ENCODE measurements around the gene SCG3. TPM values are rescaled to one million over a fixed set of nuclear protein-coding genes. Genes with fewer than 3 reads are reported as not detected.

The SCG3 gene
- total and polyA plus RNA-seq, 2 experiments from 2014 or later, result not detected

- no peaks in the 10 kb centered on the region for H3K9me3 ChIP-seq (ENCODE audit: low read depth)
- no peak overlapping the region for H3K27ac ChIP-seq
- no peak for TF ChIP-seq CTCF (IDR thresholded peaks at IDR 0.05; ENCODE audit: low read depth, low read length)
- no peak for DNase-seq (ENCODE audit: low read depth in 1 of 2, low spot score in 1 of 2)
- no peaks in the 10 kb centered on the region for H3K27me3 ChIP-seq
- H3K4me3 ChIP-seq, result no peak overlapping the region
- no peaks in the 10 kb centered on the region for H3K4me1 ChIP-seq (ENCODE audit: low read depth)
- H3K36me3 ChIP-seq, result no peaks in the 10 kb centered on the region
These were observed 4.3 kb upstream of the SCG3 start for GRCh38 chr15:51677021-51677420.

- Histone ChIP-seq H3K4me3 (no peak overlapping the region), H3K4me1 (ENCODE audit: low read depth) (no peaks in the 10 kb centered on the region), H3K27ac (no peak overlapping the region), H3K36me3 (no peaks in the 10 kb centered on the region), H3K27me3 (no peaks in the 10 kb centered on the region), H3K9me3 (ENCODE audit: low read depth) (no peaks in the 10 kb centered on the region)
- no peak for TF ChIP-seq CTCF (IDR thresholded peaks at IDR 0.05; ENCODE audit: low read depth, low read length)
- no peak for DNase-seq (ENCODE audit: low read depth in 1 of 2, low spot score in 1 of 2)
These were observed 3.9 kb upstream of the SCG3 start for GRCh38 chr15:51677452-51677851.

- Histone ChIP-seq H3K27me3 (no peaks in the 10 kb centered on the region), H3K4me1 (ENCODE audit: low read depth) (no peaks in the 10 kb centered on the region), H3K9me3 (ENCODE audit: low read depth) (no peaks in the 10 kb centered on the region), H3K27ac (no peak overlapping the region), H3K4me3 (no peak overlapping the region), H3K36me3 (no peaks in the 10 kb centered on the region)
- TF ChIP-seq CTCF (IDR thresholded peaks at IDR 0.05; ENCODE audit: low read depth, low read length), result no peak
- no peak for DNase-seq (ENCODE audit: low read depth in 1 of 2, low spot score in 1 of 2)
These were observed 3.2 kb upstream of the SCG3 start for GRCh38 chr15:51678096-51678495.

GRCh38 chr15:51680321-51680720 lies 982 bp upstream of the SCG3 start:
- Histone ChIP-seq H3K4me3 (no peak overlapping the region), H3K4me1 (ENCODE audit: low read depth) (no peaks in the 10 kb centered on the region), H3K9me3 (ENCODE audit: low read depth) (no peaks in the 10 kb centered on the region), H3K36me3 (no peaks in the 10 kb centered on the region), H3K27ac (no peak overlapping the region), H3K27me3 (no peaks in the 10 kb centered on the region)
- TF ChIP-seq CTCF (IDR thresholded peaks at IDR 0.05; ENCODE audit: low read depth, low read length), result no peak
- DNase-seq (ENCODE audit: low read depth in 1 of 2, low spot score in 1 of 2), result no peak

- H3K27me3 ChIP-seq, result no peaks in the 10 kb centered on the region
- no peaks in the 10 kb centered on the region for H3K9me3 ChIP-seq (ENCODE audit: low read depth)
- no peak for DNase-seq (ENCODE audit: low read depth in 1 of 2, low spot score in 1 of 2)
- no peaks in the 10 kb centered on the region for H3K36me3 ChIP-seq
- H3K4me3 ChIP-seq, result no peak overlapping the region
- H3K4me1 ChIP-seq (ENCODE audit: low read depth), result no peaks in the 10 kb centered on the region
- no peak overlapping the region for H3K27ac ChIP-seq
- no peak for TF ChIP-seq CTCF (IDR thresholded peaks at IDR 0.05; ENCODE audit: low read depth, low read length)
These were observed 6.3 kb downstream of the SCG3 start for GRCh38 chr15:51687565-51687964.

GRCh38 chr15:51688863-51689262 lies 7.6 kb downstream of the SCG3 start:
- H3K27me3 ChIP-seq, result no peaks in the 10 kb centered on the region
- H3K27ac ChIP-seq, result no peak overlapping the region
- no peaks in the 10 kb centered on the region for H3K9me3 ChIP-seq (ENCODE audit: low read depth)
- peak; percentile 35 for TF ChIP-seq CTCF (IDR thresholded peaks at IDR 0.05; ENCODE audit: low read depth, low read length)
- H3K4me1 ChIP-seq (ENCODE audit: low read depth), result no peaks in the 10 kb centered on the region
- no peak overlapping the region for H3K4me3 ChIP-seq
- H3K36me3 ChIP-seq, result no peaks in the 10 kb centered on the region
- no peak for DNase-seq (ENCODE audit: low read depth in 1 of 2, low spot score in 1 of 2)
